NB4 (cell line): ENCODE data around the gene OR2D2.
"Not testable (repeated sequence)": the region's sequence is repeated elsewhere in the genome, so short reads cannot be mapped to it uniquely, and the experiment has no call there.

ENCODE experiments used
- DNase-seq: peaks from one replicate; pipeline ENCODE4 v3.0.0; 2010; ENCODE audit warnings: low read depth
- H3K4me3 ChIP-seq: one replicate; pipeline ENCODE4 v1.5.1; 2011; ENCODE audit warnings: mild to moderate bottlenecking, low read depth, low read length, moderate library complexity
- CTCF ChIP-seq: IDR thresholded peaks from one replicate; pipeline ENCODE4 v1.5.1; 2012; ENCODE audit warnings: low read depth, low read length
- MAX ChIP-seq: IDR thresholded peaks from 2 replicates; pipeline ENCODE4 v1.6.1; 2011; ENCODE audit warnings: low read depth, low read length
- MYC ChIP-seq: IDR thresholded peaks from 2 replicates; pipeline ENCODE4 v1.6.1; 2011; ENCODE audit warnings: low read depth, low read length
- POLR2A ChIP-seq: IDR thresholded peaks from 2 replicates; pipeline ENCODE4 v1.6.1; 2011; ENCODE audit warnings: mild to moderate bottlenecking; ENCODE audit not compliant: insufficient read length; ENCODE audit errors: extremely low read depth

Gene OR2D2

GRCh38 chr11:6864438-6864837 is 27.9 kb downstream of the OR2D2 start:
- no peak for DNase-seq
- TF ChIP-seq POLR2A (no peak), CTCF (no peak), MAX (no peak), MYC (no peak)
- no peak overlapping the region for H3K4me3 ChIP-seq

- H3K4me3 ChIP-seq = no peak within 1 kb of the TSS
- no peak for TF ChIP-seq POLR2A
- no peak for TF ChIP-seq MYC
- no peak for TF ChIP-seq CTCF
- no peak for TF ChIP-seq MAX
- DNase-seq = no peak
These were observed 29.3 kb downstream of the OR2D2 start, which contains the start of gene OR10A2 for GRCh38 chr11:6862961-6863360. TSS of gene OR10A2 (plus strand) at chr11:6863057. CDS start at chr11:6869755, 6,698 bp downstream.

- H3K4me3 ChIP-seq = no peak overlapping the region
- DNase-seq = no peak
- TF ChIP-seq MYC (no peak), CTCF (no peak), MAX (no peak), POLR2A (no peak)
These were observed 35.4 kb downstream of the OR2D2 start for GRCh38 chr11:6856871-6857270.

- no peak for DNase-seq
- TF ChIP-seq MAX (no peak), MYC (no peak), CTCF (no peak), POLR2A (no peak)
These were observed 36.2 kb downstream of the OR2D2 start for GRCh38 chr11:6855971-6856541.

GRCh38 chr11:6854801-6855200 is 37.5 kb downstream of the OR2D2 start:
- H3K4me3 ChIP-seq, DNase-seq: not testable (repeated sequence)

More at GRCh38 chr11:6855971-6856541, 36.2 kb downstream of the OR2D2 start:
- H3K4me3 ChIP-seq = no peak overlapping the region

- no peak for DNase-seq
- no peak overlapping the region for H3K4me3 ChIP-seq
- TF ChIP-seq POLR2A (no peak), MYC (no peak), MAX (no peak), CTCF (no peak)
These were observed 41.8 kb downstream of the OR2D2 start for GRCh38 chr11:6850526-6850925.
